HEK293 (cell line): ENCODE results near the gene GARIN5A.
A peak's percentile ranks its signal among the peaks of the same experiment; 100 is the strongest.
"Not testable (repeated sequence)": the region's sequence is repeated elsewhere in the genome, so short reads cannot be mapped to it uniquely, and the experiment has no call there.

Experiments used
- CTCF ChIA-PET: fragments of 350-600 bp; formaldehyde crosslinking; extraction: SDS; loops from one replicate; lab custom pipeline; 2021; ENCODE audit warnings: antibody characterized with exemption; lab: Yijun Ruan, JAX
- POLR2A ChIA-PET: fragments of 300-600 bp; formaldehyde crosslinking; extraction: SDS; loops from one replicate; lab custom pipeline; 2020; ENCODE audit warnings: antibody characterized with exemption, inconsistent platforms; lab: Yijun Ruan, JAX
- H3K27ac ChIP-seq: fragments of 200-500 bp; sonication (Bioruptor generic); 2 replicates; pipeline ENCODE4 v1.5.1; 2014; ENCODE audit warnings: low read depth, low read length, control low read depth, inconsistent platforms; ENCODE audit errors: extremely low read depth
- H3K36me3 ChIP-seq, 2 experiments: fragments of 200-500 bp in 1 of 2; sonication (Bioruptor generic) in 1 of 2; 1 replicate in 1 of 2; 2 replicates in 1 of 2; pipeline ENCODE4 v1.5.1; 2014 to 2017; ENCODE audit warnings: inconsistent platforms in 2 of 2, low read length in 2 of 2; ENCODE audit not compliant: control insufficient read depth in 2 of 2, insufficient read depth in 1 of 2
- H3K4me1 ChIP-seq: fragments of 200-500 bp; sonication (Bioruptor generic); 2 replicates; pipeline ENCODE4 v1.5.1; 2014; ENCODE audit warnings: mild to moderate bottlenecking, low read length, inconsistent platforms; ENCODE audit not compliant: control insufficient read depth, insufficient read depth
- H3K4me3 ChIP-seq: 2 replicates; pipeline ENCODE4 v1.5.1; 2011; ENCODE audit warnings: low read depth, mild to moderate bottlenecking, control low read depth, low read length, moderate library complexity
- H3K9me3 ChIP-seq: fragments of 200-500 bp; sonication (Bioruptor generic); 2 replicates; pipeline ENCODE4 v1.5.1; 2014; ENCODE audit warnings: low read depth, low read length, inconsistent platforms; ENCODE audit not compliant: control insufficient read depth, insufficient read depth
- IKZF3 ChIP-seq: fragments of 450-650 bp; IDR thresholded peaks from 2 replicates; pipeline ENCODE4 v1.5.0; 2018; ENCODE audit warnings: missing biosample characterization, mild to moderate bottlenecking, missing genetic modification characterization, moderate library complexity
- KLF7 ChIP-seq: fragments of 450-650 bp; formaldehyde crosslinking; IDR thresholded peaks from 2 replicates; pipeline ENCODE4 v1.5.1; 2016; ENCODE audit warnings: missing biosample characterization, missing genetic modification characterization, borderline replicate concordance
- PRDM1 ChIP-seq: fragments of 450-650 bp; formaldehyde crosslinking; IDR thresholded peaks from 2 replicates; pipeline ENCODE4; 2016; ENCODE audit warnings: missing biosample characterization, missing genetic modification characterization
- ZBTB17 ChIP-seq: fragments of 450-650 bp; formaldehyde crosslinking; IDR thresholded peaks from 2 replicates; pipeline ENCODE4 v1.5.1; 2016; ENCODE audit warnings: missing biosample characterization, missing genetic modification characterization
- ZBTB21 ChIP-seq: fragments of 450-650 bp; formaldehyde crosslinking; IDR thresholded peaks from 2 replicates; pipeline ENCODE4 v1.5.1; 2017; ENCODE audit warnings: missing biosample characterization, missing genetic modification characterization
- ZNF121 ChIP-seq: fragments of 450-650 bp; formaldehyde crosslinking; IDR thresholded peaks from 2 replicates; pipeline ENCODE4 v1.5.1; 2016; ENCODE audit warnings: missing biosample characterization, missing genetic modification characterization
- ZNF248 ChIP-seq: fragments of 450-650 bp; formaldehyde crosslinking; IDR thresholded peaks from 2 replicates; pipeline ENCODE4 v1.5.1; 2017; ENCODE audit warnings: missing biosample characterization, missing genetic modification characterization
- ZNF354C ChIP-seq: fragments of 450-650 bp; formaldehyde crosslinking; IDR thresholded peaks from 2 replicates; pipeline ENCODE4 v1.5.1; 2016; ENCODE audit warnings: missing biosample characterization, missing genetic modification characterization, low read depth, borderline replicate concordance
- ZNF362 ChIP-seq: fragments of 450-650 bp; formaldehyde crosslinking; IDR thresholded peaks from 2 replicates; pipeline ENCODE4 v1.5.1; 2016; ENCODE audit warnings: missing biosample characterization, missing genetic modification characterization
- ZNF404 ChIP-seq: fragments of 450-650 bp; formaldehyde crosslinking; IDR thresholded peaks from 2 replicates; pipeline ENCODE4 v1.5.1; 2017; ENCODE audit warnings: missing biosample characterization, missing genetic modification characterization
- ZNF548 ChIP-seq: fragments of 450-650 bp; formaldehyde crosslinking; IDR thresholded peaks from 2 replicates; pipeline ENCODE4 v1.5.1; 2016; ENCODE audit warnings: missing biosample characterization, missing genetic modification characterization
- ZNF558 ChIP-seq: fragments of 450-650 bp; formaldehyde crosslinking; IDR thresholded peaks from 2 replicates; pipeline ENCODE4 v1.5.1; 2016; ENCODE audit warnings: missing biosample characterization, missing genetic modification characterization
- ZNF629 ChIP-seq: fragments of 450-650 bp; formaldehyde crosslinking; IDR thresholded peaks from 2 replicates; pipeline ENCODE4 v1.5.1; 2017; ENCODE audit warnings: missing biosample characterization, missing genetic modification characterization
- ZNF654 ChIP-seq: fragments of 450-650 bp; formaldehyde crosslinking; IDR thresholded peaks from 2 replicates; pipeline ENCODE4 v1.5.1; 2016; ENCODE audit warnings: low read depth, missing biosample characterization, missing genetic modification characterization
- ZNF747 ChIP-seq: fragments of 450-650 bp; formaldehyde crosslinking; IDR thresholded peaks from 2 replicates; pipeline ENCODE4 v1.5.1; 2016; ENCODE audit warnings: missing biosample characterization, missing genetic modification characterization
- ZNF785 ChIP-seq: fragments of 450-650 bp; formaldehyde crosslinking; IDR thresholded peaks from 2 replicates; pipeline ENCODE4 v1.5.1; 2016; ENCODE audit warnings: missing biosample characterization, missing genetic modification characterization
- ZNF837 ChIP-seq: fragments of 450-650 bp; formaldehyde crosslinking; IDR thresholded peaks from 2 replicates; pipeline ENCODE4 v1.5.1; 2016; ENCODE audit warnings: missing biosample characterization, missing genetic modification characterization
- ZSCAN5A ChIP-seq: fragments of 450-650 bp; formaldehyde crosslinking; IDR thresholded peaks from 2 replicates; pipeline ENCODE4 v1.5.1; 2016; ENCODE audit warnings: missing biosample characterization, missing genetic modification characterization
- TF ChIP-seq, protein P1 (sequence below): fragments of 450-650 bp; formaldehyde crosslinking; IDR thresholded peaks from 2 replicates; pipeline ENCODE4 v1.5.1; 2016; ENCODE audit warnings: missing biosample characterization, missing genetic modification characterization
- TF ChIP-seq, protein P2 (sequence below): fragments of 450-650 bp; formaldehyde crosslinking; IDR thresholded peaks from 2 replicates; pipeline ENCODE4 v1.5.1; 2016; ENCODE audit warnings: missing biosample characterization, missing genetic modification characterization

Gene GARIN5A

GRCh38 chr19:50473336-50473735 is 3.3 kb downstream of the GARIN5A start:
- CTCF ChIA-PET = interaction anchor here (0.6 to 3.8 kb wide), 4 partner anchors 12 to 106 kb away, joined by 3 to 20 read pairs (median 4); no protein-coding TSS in a partner anchor

DNA sequence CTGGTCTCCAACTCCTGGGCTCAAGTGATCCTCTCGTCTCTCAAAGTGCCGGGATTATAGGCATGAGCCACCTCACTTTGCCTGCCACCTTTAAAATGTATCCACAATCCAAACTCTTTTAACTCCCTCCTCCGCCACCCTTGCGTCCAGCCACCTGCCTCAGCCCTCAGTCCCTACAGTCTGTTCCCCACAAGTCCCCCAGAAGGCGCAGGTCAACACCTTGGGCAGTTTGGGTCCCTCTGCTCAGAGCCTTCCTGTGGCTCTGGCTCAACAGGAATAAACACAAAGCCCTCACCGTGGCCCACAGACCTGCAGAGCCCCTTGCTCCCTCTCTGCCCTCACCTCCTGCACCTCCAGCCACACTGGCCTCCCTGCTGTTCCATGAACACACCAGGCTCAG is 7.8 kb downstream of the GARIN5A start:
- no peaks in the 10 kb centered on the region for H3K4me1 ChIP-seq
- H3K9me3 ChIP-seq = no peaks in the 10 kb centered on the region
- H3K36me3 ChIP-seq = no peaks in the 10 kb centered on the region
- no peak overlapping the region for H3K27ac ChIP-seq
- ChIA-PET CTCF (interaction anchor here (1.3 kb wide), 1 partner anchor 112 kb away, joined by 5 read pairs; no protein-coding TSS in a partner anchor), POLR2A (no interaction called here)
- TF ChIP-seq ZNF362 (no peak), ZNF558 (tag by site-specific recombination) (no peak), ZNF404 (tag by site-specific recombination) (no peak), ZNF837 (tag by site-specific recombination) (no peak), ZNF747 (tag by site-specific recombination) (no peak), ZNF548 (tag by site-specific recombination) (no peak), PRDM1 (tag by site-specific recombination) (no peak), KLF7 (no peak), ZNF654 (tag by site-specific recombination) (no peak)
- TF ChIP-seq, protein P1, sequence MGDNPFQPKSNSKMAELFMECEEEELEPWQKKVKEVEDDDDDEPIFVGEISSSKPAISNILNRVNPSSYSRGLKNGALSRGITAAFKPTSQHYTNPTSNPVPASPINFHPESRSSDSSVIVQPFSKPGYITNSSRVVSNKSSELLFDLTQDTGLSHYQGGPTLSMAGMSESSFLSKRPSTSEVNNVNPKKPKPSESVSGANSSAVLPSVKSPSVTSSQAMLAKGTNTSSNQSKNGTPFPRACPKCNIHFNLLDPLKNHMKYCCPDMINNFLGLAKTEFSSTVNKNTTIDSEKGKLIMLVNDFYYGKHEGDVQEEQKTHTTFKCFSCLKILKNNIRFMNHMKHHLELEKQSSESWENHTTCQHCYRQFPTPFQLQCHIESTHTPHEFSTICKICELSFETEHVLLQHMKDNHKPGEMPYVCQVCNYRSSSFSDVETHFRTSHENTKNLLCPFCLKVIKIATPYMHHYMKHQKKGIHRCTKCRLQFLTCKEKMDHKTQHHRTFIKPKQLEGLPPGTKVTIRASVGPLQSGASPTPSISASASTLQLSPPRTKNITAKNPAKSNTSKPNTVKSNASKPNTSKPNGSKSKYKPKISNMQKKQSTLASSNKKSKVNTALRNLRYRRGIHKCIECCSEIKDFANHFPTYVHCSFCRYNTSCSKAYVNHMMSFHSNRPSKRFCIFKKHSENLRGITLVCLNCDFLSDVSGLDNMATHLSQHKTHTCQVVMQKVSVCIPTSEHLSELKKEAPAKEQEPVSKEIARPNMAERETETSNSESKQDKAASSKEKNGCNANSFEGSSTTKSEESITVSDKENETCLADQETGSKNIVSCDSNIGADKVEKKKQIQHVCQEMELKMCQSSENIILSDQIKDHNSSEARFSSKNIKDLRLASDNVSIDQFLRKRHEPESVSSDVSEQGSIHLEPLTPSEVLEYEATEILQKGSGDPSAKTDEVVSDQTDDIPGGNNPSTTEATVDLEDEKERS = no peak
- TF ChIP-seq, protein P2, sequence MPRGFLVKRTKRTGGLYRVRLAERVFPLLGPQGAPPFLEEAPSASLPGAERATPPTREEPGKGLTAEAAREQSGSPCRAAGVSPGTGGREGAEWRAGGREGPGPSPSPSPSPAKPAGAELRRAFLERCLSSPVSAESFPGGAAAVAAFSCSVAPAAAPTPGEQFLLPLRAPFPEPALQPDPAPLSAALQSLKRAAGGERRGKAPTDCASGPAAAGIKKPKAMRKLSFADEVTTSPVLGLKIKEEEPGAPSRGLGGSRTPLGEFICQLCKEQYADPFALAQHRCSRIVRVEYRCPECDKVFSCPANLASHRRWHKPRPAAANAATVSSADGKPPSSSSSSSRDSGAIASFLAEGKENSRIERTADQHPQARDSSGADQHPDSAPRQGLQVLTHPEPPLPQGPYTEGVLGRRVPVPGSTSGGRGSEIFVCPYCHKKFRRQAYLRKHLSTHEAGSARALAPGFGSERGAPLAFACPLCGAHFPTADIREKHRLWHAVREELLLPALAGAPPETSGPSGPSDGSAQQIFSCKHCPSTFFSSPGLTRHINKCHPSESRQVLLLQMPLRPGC (tag by site-specific recombination) = no peak
- H3K4me3 ChIP-seq = no peak overlapping the region

More at GRCh38 chr19:50473336-50473735, 3.3 kb downstream of the GARIN5A start:
- POLR2A ChIA-PET = interaction anchor here (1.0 to 1.1 kb wide), 2 partner anchors 8 to 11 kb away, joined by 3 to 4 read pairs; no protein-coding TSS in a partner anchor
- not testable (repeated sequence) for H3K9me3 ChIP-seq, H3K4me3 ChIP-seq, H3K36me3 ChIP-seq, H3K4me1 ChIP-seq, H3K27ac ChIP-seq
- TF ChIP-seq ZNF121 (tag by site-specific recombination) = peak; percentile 68

GRCh38 chr19:50467566-50467965 is 9.1 kb downstream of the GARIN5A start:
- ChIA-PET POLR2A (no interaction called here), CTCF (interaction anchor here (1.3 kb wide), 1 partner anchor 110 kb away, joined by 5 read pairs; no protein-coding TSS in a partner anchor)
- Histone ChIP-seq H3K4me3 (no peak overlapping the region), H3K4me1 (no peaks in the 10 kb centered on the region), H3K27ac (no peak overlapping the region), H3K36me3 (no peaks in the 10 kb centered on the region), H3K9me3 (no peaks in the 10 kb centered on the region)
- TF ChIP-seq ZBTB21 (tag by site-specific recombination) (no peak), IKZF3 (tag by site-specific recombination) (no peak), ZNF785 (tag by site-specific recombination) (no peak), ZNF629 (tag by site-specific recombination) (no peak), ZNF548 (tag by site-specific recombination) (no peak), ZSCAN5A (tag by site-specific recombination) (no peak), ZNF248 (no peak), ZBTB17 (tag by site-specific recombination) (no peak), ZNF354C (tag by site-specific recombination) (no peak)
